ENCODE measurements around the gene MRGPRX1.
"Not testable (repeated sequence)": the region's sequence is repeated elsewhere in the genome, so short reads cannot be mapped to it uniquely, and the experiment has no call there.

Gene MRGPRX1

DNA sequence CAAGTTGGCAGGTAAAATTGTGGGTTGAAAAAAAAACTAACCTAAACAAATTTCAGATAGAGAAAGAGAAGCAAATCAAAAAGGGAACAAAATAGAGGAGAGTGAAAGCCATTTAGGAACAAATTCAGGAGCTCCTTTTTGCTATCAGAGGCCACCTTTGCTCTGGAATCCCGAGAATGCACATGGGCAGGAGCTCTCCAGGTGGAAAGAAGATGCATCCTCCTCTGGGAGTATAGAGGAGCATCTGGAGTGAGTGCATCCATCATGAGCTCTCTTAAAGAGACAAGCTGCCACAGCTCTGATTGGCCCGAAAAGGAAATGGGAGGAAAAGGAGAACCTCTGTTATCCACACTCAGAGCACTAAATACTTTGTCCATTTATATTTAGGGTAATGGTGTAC lies 26.3 kb downstream of the MRGPRX1 start:
- CTCF ChIA-PET: no interaction called here
- POLR2A ChIA-PET: no interaction called here
- no peak for DNase-seq (ENCODE audit: extremely low spot score)
- TF ChIP-seq, protein P1, sequence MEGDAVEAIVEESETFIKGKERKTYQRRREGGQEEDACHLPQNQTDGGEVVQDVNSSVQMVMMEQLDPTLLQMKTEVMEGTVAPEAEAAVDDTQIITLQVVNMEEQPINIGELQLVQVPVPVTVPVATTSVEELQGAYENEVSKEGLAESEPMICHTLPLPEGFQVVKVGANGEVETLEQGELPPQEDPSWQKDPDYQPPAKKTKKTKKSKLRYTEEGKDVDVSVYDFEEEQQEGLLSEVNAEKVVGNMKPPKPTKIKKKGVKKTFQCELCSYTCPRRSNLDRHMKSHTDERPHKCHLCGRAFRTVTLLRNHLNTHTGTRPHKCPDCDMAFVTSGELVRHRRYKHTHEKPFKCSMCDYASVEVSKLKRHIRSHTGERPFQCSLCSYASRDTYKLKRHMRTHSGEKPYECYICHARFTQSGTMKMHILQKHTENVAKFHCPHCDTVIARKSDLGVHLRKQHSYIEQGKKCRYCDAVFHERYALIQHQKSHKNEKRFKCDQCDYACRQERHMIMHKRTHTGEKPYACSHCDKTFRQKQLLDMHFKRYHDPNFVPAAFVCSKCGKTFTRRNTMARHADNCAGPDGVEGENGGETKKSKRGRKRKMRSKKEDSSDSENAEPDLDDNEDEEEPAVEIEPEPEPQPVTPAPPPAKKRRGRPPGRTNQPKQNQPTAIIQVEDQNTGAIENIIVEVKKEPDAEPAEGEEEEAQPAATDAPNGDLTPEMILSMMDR (IDR thresholded peaks at IDR 0.05; ENCODE audit: control extremely low read depth, extremely low read depth, low read depth, missing control alignments): no peak

DNA sequence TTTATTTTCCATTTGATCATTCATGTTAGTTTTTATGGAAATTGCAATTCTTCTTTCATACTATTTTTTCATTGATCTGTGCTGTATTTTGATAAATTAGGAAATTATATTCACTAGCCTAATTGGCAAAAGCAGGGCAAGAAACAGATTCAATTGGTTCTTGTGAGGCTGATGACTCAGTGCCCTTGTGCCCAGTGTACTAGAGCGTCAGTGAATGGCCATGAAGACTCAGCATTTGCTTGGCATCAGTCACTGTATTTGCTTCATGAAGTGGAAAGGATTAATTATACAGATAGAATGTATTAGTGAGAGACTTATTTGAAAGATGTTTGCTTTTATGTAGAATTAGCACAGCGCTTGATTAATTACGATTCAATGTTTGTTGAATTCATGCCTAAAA lies 31.8 kb downstream of the MRGPRX1 start:
- CTCF ChIA-PET: interaction anchor here (1.4 kb wide), 1 partner anchor 163 kb away, joined by 3 read pairs; no protein-coding TSS in a partner anchor
- POLR2A ChIA-PET: no interaction called here

GRCh38 chr11:18900637-18901036 lies 38.6 kb downstream of the MRGPRX1 start:
- DNase-seq (ENCODE audit: extremely low spot score); CTCF ChIA-PET; POLR2A ChIA-PET: not testable (repeated sequence)

More for the DNA sequence above, 31.8 kb downstream of the MRGPRX1 start:
- TF ChIP-seq, protein P1 (IDR thresholded peaks at IDR 0.05; ENCODE audit: control extremely low read depth, extremely low read depth, low read depth, missing control alignments): no peak
- DNase-seq (ENCODE audit: extremely low spot score): no peak

DNA sequence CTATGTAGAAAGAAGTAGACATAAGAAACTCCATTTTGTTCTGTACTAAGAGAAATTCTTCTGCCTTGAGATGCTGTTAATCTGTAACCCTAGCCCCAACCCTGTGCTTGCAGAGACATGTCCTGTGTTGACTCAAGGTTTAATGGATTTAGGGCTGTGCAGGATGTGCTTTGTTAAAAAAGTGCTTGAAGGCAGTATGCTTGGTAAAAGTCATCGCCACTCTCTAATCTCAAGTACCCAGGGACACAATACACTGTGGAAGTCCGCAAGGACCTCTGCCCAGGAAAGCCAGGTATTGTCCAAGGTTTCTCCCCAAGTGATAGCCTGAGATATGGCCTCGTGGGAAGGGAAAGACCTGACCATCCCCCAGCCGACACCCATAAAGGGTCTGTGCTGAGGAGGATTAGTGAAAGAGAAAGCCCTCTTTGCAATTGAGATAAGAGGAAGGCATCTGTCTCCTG lies 39.0 kb downstream of the MRGPRX1 start:
- DNase-seq (ENCODE audit: extremely low spot score); CTCF ChIA-PET; POLR2A ChIA-PET: not testable (repeated sequence)

- CTCF ChIA-PET; POLR2A ChIA-PET; DNase-seq (ENCODE audit: extremely low spot score): not testable (repeated sequence)
These were observed 47.5 kb downstream of the MRGPRX1 start for GRCh38 chr11:18891712-18892111.

GRCh38 chr11:18890615-18891014 lies 48.6 kb downstream of the MRGPRX1 start:
- ChIA-PET POLR2A (no interaction called here), CTCF (no interaction called here)
- TF ChIP-seq, protein P1 (IDR thresholded peaks at IDR 0.05; ENCODE audit: control extremely low read depth, extremely low read depth, low read depth, missing control alignments): no peak
- no peak for DNase-seq (ENCODE audit: extremely low spot score)
